Glutamatergic neuron (in vitro differentiated cells): Measurements from ENCODE around the gene MEGF9. TPM values are rescaled to one million over a fixed set of nuclear protein-coding genes. Genes with fewer than 3 reads are reported as not detected.
A peak's percentile ranks its signal among the peaks of the same experiment; 100 is the strongest.

ENCODE experiments used
- DNase-seq: peaks from one replicate; pipeline ENCODE4 v3.0.0; 2022
- H3K27ac Mint-ChIP-seq: one replicate; pipeline ENCODE4 v1.8.0; 2020; ENCODE audit warnings: mild to moderate bottlenecking, mixed read lengths, inconsistent platforms; ENCODE audit not compliant: unreplicated experiment
- H3K27me3 Mint-ChIP-seq: one replicate; pipeline ENCODE4 v1.8.0; 2020; ENCODE audit warnings: mild to moderate bottlenecking, moderate library complexity, mixed read lengths, inconsistent platforms; ENCODE audit not compliant: unreplicated experiment
- H3K36me3 Mint-ChIP-seq: one replicate; pipeline ENCODE4 v1.8.0; 2020; ENCODE audit warnings: mild to moderate bottlenecking, mixed read lengths, inconsistent platforms; ENCODE audit not compliant: unreplicated experiment
- H3K4me1 Mint-ChIP-seq: one replicate; pipeline ENCODE4 v1.8.0; 2020; ENCODE audit warnings: mild to moderate bottlenecking, low read depth, mixed read lengths, inconsistent platforms; ENCODE audit not compliant: unreplicated experiment
- H3K4me3 Mint-ChIP-seq: one replicate; pipeline ENCODE4 v1.8.0; 2020; ENCODE audit warnings: mild to moderate bottlenecking, mixed read lengths, inconsistent platforms; ENCODE audit not compliant: unreplicated experiment
- H3K9me3 Mint-ChIP-seq: one replicate; pipeline ENCODE4 v1.8.0; 2020; ENCODE audit warnings: mild to moderate bottlenecking, moderate library complexity, mixed read lengths, inconsistent platforms; ENCODE audit not compliant: unreplicated experiment
- long read RNA-seq: library from polyadenylated mRNA; unstranded; transcript quantifications from one replicate; pipeline ENCODE4 v2.0.0, GENCODE V29; 2020; ENCODE audit not compliant: unreplicated experiment
- total RNA-seq: library from RNA; stranded (reverse); fragmentation: NEBNext Ultra II Directional; extraction: Animal tissue kit (Norgen Biotek cat#: 25700); gene quantifications from one replicate; pipeline ENCODE4 v1.2.1, GENCODE V29; 2021; ENCODE audit not compliant: unreplicated experiment
- TF ChIP-seq, protein P1 (sequence below): fragments of 200-600 bp; sonication (generic); IDR thresholded peaks from one replicate; pipeline ENCODE4 v1.5.0; 2021; ENCODE audit not compliant: partially characterized antibody, unreplicated experiment

The MEGF9 gene
- 25.4 TPM for total RNA-seq
- long read RNA-seq, partial matches to known transcripts: 0 of 1 reads
- long read RNA-seq, other reads (novel, unspliced or antisense): 1 of 1 reads

DNA sequence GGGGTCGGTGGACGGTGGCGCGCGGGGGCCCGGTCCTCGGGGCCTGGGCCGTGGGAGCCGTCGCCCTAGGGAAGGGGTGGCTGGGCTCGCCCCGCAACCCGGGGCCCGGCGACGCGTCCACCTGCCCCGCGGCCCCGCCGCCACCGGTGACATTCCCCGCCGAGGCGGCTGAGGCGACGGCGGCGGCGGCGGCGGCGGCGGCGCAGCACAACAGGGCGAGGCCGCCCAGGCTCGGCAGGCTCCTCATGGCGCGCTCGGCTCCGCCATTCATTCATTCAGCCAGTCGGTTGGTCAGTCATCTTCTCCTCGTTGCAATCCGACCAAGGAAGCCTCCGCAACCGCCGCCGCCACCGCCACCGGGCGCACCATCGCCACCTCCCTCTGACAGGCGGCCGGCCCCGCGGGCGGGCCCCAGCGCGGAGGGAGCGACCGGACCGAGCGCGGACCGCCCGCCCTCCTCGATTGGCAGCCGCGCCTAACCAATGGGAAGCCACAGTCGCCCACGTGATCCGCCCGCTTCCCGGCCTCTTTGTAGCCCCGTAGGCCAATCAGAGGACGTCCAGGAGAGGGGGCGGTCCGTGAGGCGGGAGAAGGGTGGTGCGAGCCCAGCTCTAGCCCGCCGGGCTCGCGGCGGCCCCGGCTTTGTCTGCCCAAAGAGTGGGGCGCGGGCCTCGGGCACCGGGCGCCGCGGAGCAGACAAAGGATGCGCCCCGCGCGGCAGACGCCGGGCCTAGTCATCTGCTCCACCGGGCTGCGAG is at the start of gene MEGF9:
TSS of gene MEGF9 (minus strand) at position 383 of the 758 bp plus-strand sequence. CDS start at position 271, 112 bp downstream.
- H3K4me3 Mint-ChIP-seq: peak within 1 kb of the TSS; percentile 96
- peak; percentile 98 for DNase-seq
- H3K36me3 Mint-ChIP-seq: peaks cover 5% of the 10 kb centered on the region
- H3K9me3 Mint-ChIP-seq: peaks cover 4% of the 10 kb centered on the region
- peak within 1 kb of the TSS; percentile 78 for H3K27ac Mint-ChIP-seq
- H3K4me1 Mint-ChIP-seq: peaks cover 14% of the 10 kb centered on the region
- H3K27me3 Mint-ChIP-seq: peaks cover 5% of the 10 kb centered on the region
- TF ChIP-seq, protein P1, sequence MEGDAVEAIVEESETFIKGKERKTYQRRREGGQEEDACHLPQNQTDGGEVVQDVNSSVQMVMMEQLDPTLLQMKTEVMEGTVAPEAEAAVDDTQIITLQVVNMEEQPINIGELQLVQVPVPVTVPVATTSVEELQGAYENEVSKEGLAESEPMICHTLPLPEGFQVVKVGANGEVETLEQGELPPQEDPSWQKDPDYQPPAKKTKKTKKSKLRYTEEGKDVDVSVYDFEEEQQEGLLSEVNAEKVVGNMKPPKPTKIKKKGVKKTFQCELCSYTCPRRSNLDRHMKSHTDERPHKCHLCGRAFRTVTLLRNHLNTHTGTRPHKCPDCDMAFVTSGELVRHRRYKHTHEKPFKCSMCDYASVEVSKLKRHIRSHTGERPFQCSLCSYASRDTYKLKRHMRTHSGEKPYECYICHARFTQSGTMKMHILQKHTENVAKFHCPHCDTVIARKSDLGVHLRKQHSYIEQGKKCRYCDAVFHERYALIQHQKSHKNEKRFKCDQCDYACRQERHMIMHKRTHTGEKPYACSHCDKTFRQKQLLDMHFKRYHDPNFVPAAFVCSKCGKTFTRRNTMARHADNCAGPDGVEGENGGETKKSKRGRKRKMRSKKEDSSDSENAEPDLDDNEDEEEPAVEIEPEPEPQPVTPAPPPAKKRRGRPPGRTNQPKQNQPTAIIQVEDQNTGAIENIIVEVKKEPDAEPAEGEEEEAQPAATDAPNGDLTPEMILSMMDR: no peak

DNA sequence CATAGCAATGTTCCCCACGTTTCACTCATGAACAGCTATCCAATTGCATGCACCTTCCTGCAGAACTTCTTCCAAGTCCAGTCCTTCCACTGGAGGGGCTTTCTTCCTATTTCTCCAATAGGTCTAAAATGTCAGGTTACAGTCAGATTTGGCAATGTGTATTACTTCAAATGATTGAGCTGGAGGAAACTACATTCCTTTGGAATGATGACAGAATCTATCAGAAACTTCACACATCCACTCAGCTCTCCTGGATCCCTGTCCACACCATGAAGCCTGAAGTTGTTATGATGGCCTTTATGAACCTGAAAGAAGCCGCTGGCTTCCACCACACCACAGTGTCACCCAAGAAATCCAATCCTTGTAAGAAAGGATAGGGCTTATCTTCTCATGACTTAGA is 46.7 kb upstream of the MEGF9 start:
- TF ChIP-seq, protein P1: no peak
- no peak for DNase-seq
- peaks cover 2% of the 10 kb centered on the region for H3K4me1 Mint-ChIP-seq
- H3K27ac Mint-ChIP-seq: no peak overlapping the region
- H3K4me3 Mint-ChIP-seq: no peak overlapping the region
- H3K9me3 Mint-ChIP-seq: no peaks in the 10 kb centered on the region
- H3K27me3 Mint-ChIP-seq: no peaks in the 10 kb centered on the region
- no peaks in the 10 kb centered on the region for H3K36me3 Mint-ChIP-seq

DNA sequence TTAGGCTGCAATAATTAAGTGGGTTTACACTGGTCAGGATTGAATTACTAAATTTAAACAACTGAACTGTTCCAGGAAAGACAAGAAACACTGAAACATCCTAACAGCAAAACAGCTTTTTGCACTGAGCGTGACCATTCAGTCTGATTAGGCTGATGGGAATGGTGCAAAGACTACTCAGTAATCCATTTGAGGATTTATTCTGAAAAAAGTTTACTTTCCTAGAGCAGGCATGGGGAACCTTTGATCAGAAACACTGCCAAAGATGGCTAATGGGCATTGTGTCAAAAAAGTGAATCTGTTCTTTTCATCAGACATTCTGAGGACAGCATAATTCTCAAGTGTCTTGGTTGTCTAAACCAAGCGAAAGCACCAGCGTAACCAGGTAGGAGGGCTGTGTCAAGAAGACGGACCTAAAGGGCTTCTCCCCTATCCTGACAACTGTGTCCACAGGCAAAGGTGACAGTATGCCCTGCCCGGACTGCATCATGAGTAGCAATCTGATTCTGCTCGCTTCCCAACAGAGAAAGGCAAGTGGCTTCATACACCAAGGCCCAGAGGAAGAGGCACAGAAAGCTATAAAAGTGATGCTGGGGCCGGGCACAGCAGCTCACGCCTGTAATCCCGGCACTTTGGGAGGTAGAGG is 45.6 kb upstream of the MEGF9 start:
- no peak for DNase-seq
- Mint-ChIP-seq H3K27ac (no peak overlapping the region), H3K27me3 (no peaks in the 10 kb centered on the region), H3K9me3 (no peaks in the 10 kb centered on the region), H3K4me3 (no peak overlapping the region), H3K36me3 (no peaks in the 10 kb centered on the region), H3K4me1 (no peaks in the 10 kb centered on the region)
- TF ChIP-seq, protein P1: no peak

DNA sequence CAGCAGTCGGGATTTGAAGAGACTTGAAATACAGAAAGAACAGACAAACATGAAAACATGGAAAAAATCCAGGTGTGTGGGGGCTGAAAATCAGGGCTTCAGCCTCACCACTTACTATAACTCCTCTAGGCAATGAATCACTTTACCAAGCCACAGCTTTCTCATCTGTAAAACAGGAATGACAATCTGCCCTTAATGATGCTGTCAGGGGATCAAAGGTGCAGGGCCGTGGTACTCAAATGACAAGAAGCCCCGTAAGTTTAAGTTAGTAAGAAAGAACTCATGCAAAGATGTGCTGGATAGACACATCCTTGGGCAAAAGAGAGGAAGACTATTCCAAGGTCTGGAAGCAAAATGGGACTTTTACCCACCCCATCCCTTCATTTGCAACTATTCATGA is 44.3 kb upstream of the MEGF9 start:
- Mint-ChIP-seq H3K27me3 (no peaks in the 10 kb centered on the region), H3K27ac (no peak overlapping the region), H3K4me3 (no peak overlapping the region), H3K36me3 (no peaks in the 10 kb centered on the region), H3K4me1 (no peaks in the 10 kb centered on the region), H3K9me3 (no peaks in the 10 kb centered on the region)
- TF ChIP-seq, protein P1: no peak
- no peak for DNase-seq
